Activated naive CD4-positive, alpha-beta T cell treated with anti-CD3 and anti-CD28 coated beads, Interleukin-2, amount 50 U/mL, for 24 hours (primary cell): Measurements from ENCODE around the gene RC3H2.
"Not testable (repeated sequence)": the region's sequence is repeated elsewhere in the genome, so short reads cannot be mapped to it uniquely, and the experiment has no call there.

ENCODE experiments used
- H3K27ac Mint-ChIP-seq: one replicate; pipeline ENCODE4 v1.8.0; 2021; ENCODE audit warnings: mild to moderate bottlenecking, mixed read lengths
- H3K27me3 Mint-ChIP-seq: one replicate; pipeline ENCODE4 v1.8.0; 2021; ENCODE audit warnings: mixed read lengths
- H3K36me3 Mint-ChIP-seq: one replicate; pipeline ENCODE4 v1.8.0; 2021; ENCODE audit warnings: mixed read lengths
- H3K4me1 Mint-ChIP-seq: one replicate; pipeline ENCODE4 v1.8.0; 2021; ENCODE audit warnings: mixed read lengths
- H3K4me3 Mint-ChIP-seq: one replicate; pipeline ENCODE4 v1.8.0; 2021; ENCODE audit warnings: mild to moderate bottlenecking, mixed read lengths
- H3K9me3 Mint-ChIP-seq: one replicate; pipeline ENCODE4 v1.8.0; 2021; ENCODE audit warnings: mixed read lengths

Gene RC3H2

DNA sequence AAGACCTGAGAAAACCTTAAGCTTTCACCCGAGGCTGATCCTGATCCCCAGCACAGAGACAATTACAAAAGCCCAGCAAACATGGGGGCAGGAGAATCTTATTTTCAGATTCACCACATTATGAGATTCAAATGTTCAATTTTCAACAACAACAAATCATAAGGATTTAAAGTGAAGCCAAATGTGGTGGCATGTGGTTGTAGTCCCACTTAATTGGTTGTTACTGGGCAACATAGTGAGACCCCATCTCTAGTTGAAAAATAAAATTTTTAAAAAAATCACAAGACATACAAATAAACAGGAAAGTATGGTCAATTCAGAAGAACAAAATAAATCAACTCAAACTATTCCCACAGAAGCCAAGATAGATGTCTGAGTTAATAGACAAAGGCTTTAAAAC lies 31.7 kb upstream of the RC3H2 start:
- Mint-ChIP-seq H3K27ac (no peak overlapping the region), H3K4me3 (no peak overlapping the region), H3K36me3 (peaks cover 5% of the 10 kb centered on the region), H3K27me3 (no peaks in the 10 kb centered on the region), H3K9me3 (no peaks in the 10 kb centered on the region), H3K4me1 (peaks cover 42% of the 10 kb centered on the region)

DNA sequence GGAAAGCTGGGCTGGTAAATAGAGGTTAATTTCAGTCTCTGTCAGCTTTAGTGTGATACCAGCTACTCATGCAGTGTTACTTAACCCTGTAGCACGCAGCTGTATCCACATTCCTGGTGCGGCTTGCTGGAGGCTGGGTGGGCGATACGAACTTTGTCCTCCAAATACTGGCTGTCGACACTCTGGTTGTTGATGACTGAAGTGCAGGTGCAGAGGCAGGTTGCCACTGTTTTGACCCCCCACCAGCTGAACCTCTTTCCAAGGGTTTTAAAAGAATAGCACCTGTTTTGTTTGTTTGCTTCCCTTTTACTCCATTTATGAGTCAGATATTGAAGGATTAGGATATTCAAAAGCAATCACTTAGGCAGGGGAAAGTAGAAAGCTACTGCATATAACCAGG lies 31.3 kb upstream of the RC3H2 start:
- H3K36me3 Mint-ChIP-seq = peaks cover 5% of the 10 kb centered on the region
- no peaks in the 10 kb centered on the region for H3K9me3 Mint-ChIP-seq

DNA sequence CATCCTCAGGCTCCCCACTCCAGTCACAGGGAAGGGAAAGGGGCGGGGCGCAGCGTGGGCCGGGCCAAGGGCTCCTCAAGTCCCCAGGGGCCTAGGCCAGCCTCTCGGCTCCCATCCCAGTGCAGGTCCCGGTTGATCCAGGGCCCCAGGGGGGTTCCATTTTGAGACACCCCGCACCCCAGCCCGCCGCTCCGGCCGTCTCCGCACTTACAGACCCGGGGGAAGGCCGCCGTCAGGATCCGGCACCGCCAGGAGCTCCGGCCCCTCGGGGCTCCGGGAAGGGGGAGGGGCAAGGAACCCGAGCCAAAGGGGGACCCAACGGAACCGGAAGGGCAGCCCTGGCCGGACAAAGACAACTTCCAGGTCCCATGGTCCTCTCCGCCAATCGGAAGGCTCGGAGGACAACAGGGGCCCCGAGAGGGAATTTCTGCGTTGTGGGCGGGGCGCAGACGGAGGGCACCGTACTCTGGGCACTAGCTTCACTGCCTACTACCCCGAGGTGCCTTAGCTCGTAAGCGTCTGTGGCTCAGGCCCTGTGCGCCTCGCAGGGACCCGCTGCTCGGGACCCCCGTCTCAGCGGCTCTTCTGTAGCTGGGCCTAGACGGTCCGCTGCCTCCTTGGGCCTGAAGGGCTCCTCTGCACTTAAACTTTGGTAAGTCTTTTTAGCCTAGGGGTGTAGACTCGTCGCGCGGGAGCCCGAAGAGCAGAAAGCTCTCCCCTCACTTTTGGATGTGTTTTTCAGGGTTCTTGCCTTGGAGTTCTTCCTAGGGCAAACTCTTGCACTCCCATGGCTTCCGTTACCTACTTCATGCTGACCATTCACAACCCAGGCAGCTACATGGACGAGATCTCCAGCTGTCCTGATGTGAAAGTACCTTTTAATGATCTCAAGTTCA lies 26.3 kb upstream of the RC3H2 start, which contains the start of gene ZBTB26:
ZBTB26 (minus strand) TSS at position 287 of the 896 bp plus-strand sequence. CDS start 11,578 bp downstream, outside the sequence.
- Mint-ChIP-seq H3K36me3 (no peaks in the 10 kb centered on the region), H3K27ac (peak within 1 kb of the TSS; percentile 96), H3K9me3 (no peaks in the 10 kb centered on the region), H3K4me3 (no peak within 1 kb of the TSS), H3K27me3 (no peaks in the 10 kb centered on the region), H3K4me1 (peaks cover 27% of the 10 kb centered on the region)

More for the DNA sequence above, 31.3 kb upstream of the RC3H2 start:
- no peaks in the 10 kb centered on the region for H3K27me3 Mint-ChIP-seq
- H3K4me1 Mint-ChIP-seq = peaks cover 40% of the 10 kb centered on the region
- no peak overlapping the region for H3K27ac Mint-ChIP-seq
- no peak overlapping the region for H3K4me3 Mint-ChIP-seq

DNA sequence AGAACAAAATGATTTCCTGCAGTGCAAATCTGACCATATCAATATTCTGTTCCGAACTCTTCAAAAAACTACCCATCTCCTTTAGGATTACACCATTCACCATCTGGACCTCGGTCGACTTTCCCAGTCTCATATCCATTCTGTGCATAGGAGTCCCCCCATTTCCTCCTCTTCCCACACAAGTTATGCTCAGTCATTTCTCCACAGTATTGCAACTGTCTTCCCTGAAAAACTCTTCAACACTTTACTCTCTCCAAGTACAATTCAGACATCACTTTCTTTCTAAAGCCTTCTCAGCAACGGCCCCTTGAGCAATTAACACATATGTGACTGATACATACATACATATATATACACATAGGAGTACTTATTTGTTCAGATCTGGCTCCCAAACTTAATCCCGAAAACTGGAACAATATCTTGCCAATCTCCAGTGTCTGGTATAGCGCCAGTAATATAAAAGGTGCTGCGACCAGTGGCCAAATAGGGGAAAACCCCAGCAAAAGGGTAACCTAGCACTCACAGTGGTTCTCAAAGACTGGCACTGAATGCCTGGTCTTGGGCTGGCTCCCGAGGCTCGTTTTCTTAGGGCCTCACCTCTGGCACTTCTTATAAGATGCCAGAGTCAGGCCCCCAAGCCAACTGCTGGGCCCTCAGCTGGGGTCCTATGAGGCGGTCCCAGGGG lies 25.5 kb upstream of the RC3H2 start:
- H3K27ac Mint-ChIP-seq = peak overlapping the region; percentile 15
- no peaks in the 10 kb centered on the region for H3K9me3 Mint-ChIP-seq
- H3K27me3 Mint-ChIP-seq = no peaks in the 10 kb centered on the region
- H3K36me3 Mint-ChIP-seq = no peaks in the 10 kb centered on the region
- peaks cover 21% of the 10 kb centered on the region for H3K4me1 Mint-ChIP-seq
- H3K4me3 Mint-ChIP-seq = no peak overlapping the region

DNA sequence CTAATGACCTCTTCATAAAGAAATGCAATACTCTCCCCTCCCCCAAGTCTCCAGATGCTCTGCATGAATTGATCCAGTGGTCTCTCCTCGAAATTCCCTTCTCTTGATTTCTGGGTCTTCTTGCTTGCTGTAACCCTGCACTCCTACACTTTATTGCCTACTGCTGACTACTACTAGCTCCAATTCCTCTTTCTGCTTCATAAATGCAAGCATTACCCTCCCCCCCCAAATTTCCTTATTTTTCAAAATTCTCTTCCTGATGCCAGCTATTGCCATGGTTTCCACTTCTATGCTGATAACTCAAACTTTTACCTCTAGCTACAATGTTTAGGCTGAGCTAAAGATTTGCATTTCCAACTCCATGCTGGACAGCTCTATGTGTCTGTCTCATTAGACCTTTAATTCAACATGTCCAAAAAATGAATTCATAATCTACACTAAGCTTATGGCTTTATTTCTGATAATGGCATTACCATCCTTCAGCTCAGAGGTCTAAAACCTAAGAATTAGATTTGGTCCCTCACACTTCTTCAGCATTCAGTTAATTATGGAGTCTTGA lies 24.7 kb upstream of the RC3H2 start:
- no peak overlapping the region for H3K27ac Mint-ChIP-seq

DNA sequence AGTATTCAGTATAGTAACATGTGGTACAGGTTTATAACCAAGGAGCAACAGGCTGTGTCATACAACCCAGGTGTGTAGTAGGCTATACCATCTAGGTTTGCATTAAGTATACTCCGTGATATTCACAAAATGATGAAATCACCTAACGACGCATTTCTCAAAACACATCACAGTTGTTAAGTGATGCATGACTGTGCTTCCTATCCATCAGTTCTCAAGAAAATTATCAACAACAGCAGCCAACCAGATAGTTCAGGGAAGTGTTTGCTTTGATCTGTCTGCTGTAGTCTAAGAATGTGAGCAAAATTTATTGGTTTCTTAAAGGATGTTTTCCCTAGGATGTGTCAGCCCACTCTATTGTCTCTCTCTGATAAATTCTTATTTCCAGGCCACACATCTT lies 18.8 kb upstream of the RC3H2 start:
- no peak overlapping the region for H3K4me3 Mint-ChIP-seq

More for the DNA sequence above, 24.7 kb upstream of the RC3H2 start:
- no peaks in the 10 kb centered on the region for H3K27me3 Mint-ChIP-seq
- H3K4me1 Mint-ChIP-seq = peaks cover 17% of the 10 kb centered on the region
- H3K9me3 Mint-ChIP-seq = no peaks in the 10 kb centered on the region
- no peak overlapping the region for H3K4me3 Mint-ChIP-seq
- H3K36me3 Mint-ChIP-seq = no peaks in the 10 kb centered on the region

DNA sequence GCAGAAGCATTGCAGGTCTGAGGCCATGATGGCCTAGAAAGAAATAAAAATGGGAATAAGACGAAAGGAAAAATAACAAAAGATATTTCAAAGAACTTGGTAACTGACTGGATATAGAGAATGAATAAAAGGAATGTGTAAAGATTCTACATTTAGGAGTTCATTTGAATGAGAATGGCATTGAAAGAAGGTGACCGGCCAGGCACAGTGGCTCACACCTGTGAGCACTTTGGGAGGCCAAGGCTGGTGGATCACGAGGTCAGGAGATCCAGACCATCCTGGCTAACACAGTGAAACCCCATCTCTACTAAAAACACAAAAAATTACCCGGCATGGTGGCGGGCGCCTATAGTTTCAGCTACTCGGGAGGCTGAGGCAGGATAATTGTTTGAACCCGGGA lies 17.6 kb upstream of the RC3H2 start:
- Mint-ChIP-seq H3K4me1 (no peaks in the 10 kb centered on the region), H3K36me3 (peaks cover 3% of the 10 kb centered on the region), H3K27me3 (no peaks in the 10 kb centered on the region), H3K27ac (no peak overlapping the region), H3K9me3 (no peaks in the 10 kb centered on the region), H3K4me3 (no peak overlapping the region)

More for the DNA sequence above, 18.8 kb upstream of the RC3H2 start:
- H3K27me3 Mint-ChIP-seq = no peaks in the 10 kb centered on the region
- H3K36me3 Mint-ChIP-seq = peaks cover 3% of the 10 kb centered on the region
- H3K27ac Mint-ChIP-seq = no peak overlapping the region
- no peaks in the 10 kb centered on the region for H3K4me1 Mint-ChIP-seq
- no peaks in the 10 kb centered on the region for H3K9me3 Mint-ChIP-seq

DNA sequence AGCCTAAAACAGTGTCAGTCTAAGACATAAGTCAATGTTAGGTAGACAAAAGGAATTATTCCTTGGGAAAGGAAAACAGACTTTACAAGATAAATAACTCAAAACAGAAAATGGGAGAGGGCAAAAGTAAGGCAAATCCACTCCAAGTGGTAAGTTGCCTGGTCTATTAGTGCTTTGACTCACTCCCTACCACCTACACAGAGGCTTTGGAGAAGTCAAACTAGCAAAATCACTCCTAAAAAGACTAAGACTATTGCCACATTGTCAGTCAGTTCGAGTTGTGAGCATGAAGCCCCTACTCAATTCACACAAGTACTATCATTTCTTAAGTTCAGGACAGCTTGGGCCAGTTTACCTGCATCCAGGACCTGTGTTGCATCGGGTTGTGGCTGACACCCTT lies 13.2 kb upstream of the RC3H2 start:
- no peaks in the 10 kb centered on the region for H3K4me1 Mint-ChIP-seq
- no peaks in the 10 kb centered on the region for H3K27me3 Mint-ChIP-seq
- peaks cover 3% of the 10 kb centered on the region for H3K36me3 Mint-ChIP-seq
- H3K27ac Mint-ChIP-seq = no peak overlapping the region
- H3K9me3 Mint-ChIP-seq = no peaks in the 10 kb centered on the region
- H3K4me3 Mint-ChIP-seq = no peak overlapping the region

DNA sequence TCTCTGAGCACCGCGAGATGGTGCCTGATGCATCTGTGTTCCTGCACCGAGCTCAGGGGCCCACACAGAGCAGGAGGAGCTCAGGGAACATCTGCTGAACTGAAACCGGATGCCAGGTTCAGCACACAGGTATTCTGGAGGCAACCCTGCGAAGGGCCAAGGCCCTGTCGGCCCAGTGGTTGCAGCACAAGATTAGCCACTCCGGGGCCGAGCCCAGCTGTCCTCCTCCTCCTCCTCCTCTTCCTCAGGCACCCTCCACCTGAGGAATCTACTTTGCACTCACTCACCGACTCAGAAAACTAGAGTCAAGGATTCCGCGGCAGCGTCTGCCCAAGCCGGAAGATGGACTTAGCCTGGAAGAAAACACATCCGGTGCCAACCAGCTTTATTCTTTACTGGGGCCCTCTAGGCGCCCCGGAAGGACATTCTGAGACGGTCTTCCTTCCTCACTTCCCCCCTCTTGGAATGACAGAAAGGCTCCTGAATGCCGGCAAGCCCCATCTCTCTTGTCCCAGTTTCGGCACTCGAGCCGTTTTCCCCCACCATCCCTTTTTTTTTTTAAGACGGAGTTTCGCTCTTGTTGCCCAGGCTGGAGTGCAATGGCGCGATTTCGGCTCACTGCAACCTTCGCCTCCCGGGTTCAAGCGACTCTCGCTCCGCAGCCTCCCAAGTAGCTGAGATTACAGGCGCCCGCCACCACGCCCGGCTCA lies 8.0 kb upstream of the RC3H2 start, which contains the start of gene ZBTB6:
ZBTB6 (minus strand) TSS at position 360 of the 710 bp plus-strand sequence. CDS start 1,251 bp downstream, outside the sequence.
- Mint-ChIP-seq H3K27ac (peak within 1 kb of the TSS; percentile 98), H3K27me3 (no peaks in the 10 kb centered on the region), H3K4me1 (peaks cover 42% of the 10 kb centered on the region), H3K4me3 (peak within 1 kb of the TSS; percentile 98), H3K36me3 (peaks cover 15% of the 10 kb centered on the region), H3K9me3 (no peaks in the 10 kb centered on the region)

DNA sequence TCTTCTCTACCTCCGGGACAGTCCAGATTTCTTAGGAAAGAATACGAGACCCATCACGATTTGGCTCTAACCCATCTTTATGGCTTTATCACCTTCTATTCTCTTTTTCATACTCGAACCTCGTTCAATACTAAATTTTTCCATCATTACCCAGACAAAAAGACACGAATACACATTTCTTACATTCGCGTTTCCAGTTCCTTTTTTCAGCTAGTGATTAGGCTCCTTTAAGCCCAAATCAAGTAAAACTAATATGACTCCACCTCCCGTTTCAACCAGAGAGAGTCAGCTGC lies 7.5 kb upstream of the RC3H2 start:
- peaks cover 16% of the 10 kb centered on the region for H3K36me3 Mint-ChIP-seq
- no peaks in the 10 kb centered on the region for H3K27me3 Mint-ChIP-seq
- no peaks in the 10 kb centered on the region for H3K9me3 Mint-ChIP-seq
- peak overlapping the region; percentile 98 for H3K27ac Mint-ChIP-seq
- peaks cover 43% of the 10 kb centered on the region for H3K4me1 Mint-ChIP-seq
- H3K4me3 Mint-ChIP-seq = peak overlapping the region; percentile 98

DNA sequence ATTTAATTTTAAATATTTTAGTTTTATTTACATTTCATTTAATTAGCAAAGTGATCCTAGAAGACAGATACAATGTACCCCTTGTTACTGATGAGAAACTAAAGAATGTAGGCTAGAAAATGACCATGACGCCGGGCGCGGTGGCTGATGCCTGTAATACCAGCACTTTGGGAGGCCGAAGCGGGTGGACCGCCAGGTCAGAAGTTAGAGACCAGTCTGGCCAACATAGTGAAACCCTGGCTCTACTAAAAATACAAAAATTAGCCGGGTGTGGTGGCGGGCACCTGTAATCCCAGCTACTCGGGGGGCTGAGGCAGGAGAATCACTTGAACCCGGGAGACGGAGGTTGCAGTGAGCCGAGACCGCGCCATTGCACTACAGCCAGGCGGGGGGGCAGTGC lies 963 bp upstream of the RC3H2 start:
- H3K4me1 Mint-ChIP-seq = peaks cover 45% of the 10 kb centered on the region
- H3K4me3 Mint-ChIP-seq, H3K36me3 Mint-ChIP-seq, H3K9me3 Mint-ChIP-seq, H3K27me3 Mint-ChIP-seq, H3K27ac Mint-ChIP-seq: not testable (repeated sequence)

DNA sequence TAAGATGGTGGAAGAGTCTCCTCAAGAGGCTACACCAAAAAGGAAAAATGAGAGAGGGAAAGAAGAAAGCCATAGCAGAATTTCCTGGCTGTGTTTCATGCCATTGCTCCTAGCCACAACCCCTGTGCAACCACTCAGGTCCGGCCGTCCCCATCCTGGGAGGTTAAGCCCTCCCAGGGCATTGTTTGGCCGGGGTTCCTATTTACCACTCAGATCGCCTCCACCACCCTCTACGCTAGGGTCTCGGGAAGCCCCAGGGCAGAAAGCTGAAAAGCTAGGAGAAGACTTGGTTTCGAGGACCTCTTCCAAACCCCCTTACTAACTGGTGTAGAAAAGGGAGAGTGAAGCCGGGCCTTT lies 715 bp downstream of the RC3H2 start:
- peak overlapping the region; percentile 95 for H3K4me3 Mint-ChIP-seq
- H3K27ac Mint-ChIP-seq = peak overlapping the region; percentile 95
- H3K4me1 Mint-ChIP-seq = peaks cover 46% of the 10 kb centered on the region
- peaks cover 3% of the 10 kb centered on the region for H3K36me3 Mint-ChIP-seq
- H3K27me3 Mint-ChIP-seq = no peaks in the 10 kb centered on the region
- no peaks in the 10 kb centered on the region for H3K9me3 Mint-ChIP-seq

DNA sequence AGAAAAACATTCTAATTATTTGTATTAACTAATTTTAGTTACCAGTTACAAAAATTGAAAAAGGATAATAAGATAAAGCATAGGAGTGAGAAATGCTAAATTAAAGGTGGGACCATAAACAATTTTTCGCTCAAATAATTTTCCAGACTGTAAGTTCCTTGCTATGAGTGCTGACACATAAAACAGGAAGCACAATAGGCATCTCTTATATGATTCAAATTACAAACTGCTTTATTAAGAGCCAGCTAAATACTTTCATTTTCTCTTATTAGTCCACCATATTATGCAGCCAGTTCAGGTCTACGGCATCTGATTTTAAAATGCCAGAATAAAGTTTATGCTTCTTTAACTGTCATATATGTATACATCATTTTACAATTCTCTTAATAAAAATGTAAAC lies 4.4 kb downstream of the RC3H2 start:
- Mint-ChIP-seq H3K4me1 (peaks cover 58% of the 10 kb centered on the region), H3K36me3 (peaks cover 2% of the 10 kb centered on the region), H3K27me3 (no peaks in the 10 kb centered on the region), H3K4me3 (peak overlapping the region; percentile 51), H3K27ac (no peak overlapping the region), H3K9me3 (no peaks in the 10 kb centered on the region)

DNA sequence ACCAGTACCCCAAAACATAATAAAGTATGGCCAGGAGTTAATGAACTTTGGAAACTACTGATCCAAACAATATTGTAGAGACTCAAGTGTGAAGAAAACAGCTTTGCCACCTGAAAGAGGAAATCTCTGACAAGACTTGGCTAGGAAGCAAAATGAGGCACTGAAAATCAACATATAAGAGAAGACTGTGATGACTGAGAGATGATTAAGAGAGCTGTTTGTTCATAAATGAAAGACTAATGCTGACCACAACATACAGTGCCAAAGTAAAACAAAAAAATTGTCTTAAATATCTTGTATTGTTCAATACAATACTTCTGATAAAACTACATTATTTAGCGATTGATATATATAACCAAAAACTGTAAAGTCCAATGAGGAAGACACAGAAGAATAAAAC lies 7.2 kb downstream of the RC3H2 start:
- no peaks in the 10 kb centered on the region for H3K9me3 Mint-ChIP-seq
- H3K27me3 Mint-ChIP-seq = no peaks in the 10 kb centered on the region
- H3K4me1 Mint-ChIP-seq = peaks cover 49% of the 10 kb centered on the region
- peaks cover 4% of the 10 kb centered on the region for H3K36me3 Mint-ChIP-seq
- no peak overlapping the region for H3K4me3 Mint-ChIP-seq
- H3K27ac Mint-ChIP-seq = peak overlapping the region; percentile 85

DNA sequence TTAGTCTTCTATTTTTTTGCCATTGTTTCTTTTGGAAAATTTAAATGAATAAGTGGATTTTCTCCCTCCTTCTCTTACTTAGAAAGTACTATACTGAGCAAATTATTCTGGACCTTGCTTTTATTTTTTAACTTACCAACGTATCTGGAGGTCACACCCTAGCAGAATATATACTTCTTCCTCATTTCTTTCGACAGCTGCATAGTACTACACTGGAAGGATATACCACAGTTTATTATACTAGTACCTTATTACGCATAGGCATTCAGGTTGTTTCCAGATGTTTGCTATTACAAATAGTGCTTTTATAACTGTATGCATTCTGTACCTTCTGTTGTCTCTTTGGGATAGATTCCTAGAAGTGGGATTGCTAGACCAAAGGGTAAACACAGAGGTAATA lies 16.7 kb downstream of the RC3H2 start:
- H3K4me3 Mint-ChIP-seq = no peak overlapping the region
- H3K27ac Mint-ChIP-seq = no peak overlapping the region
- no peaks in the 10 kb centered on the region for H3K9me3 Mint-ChIP-seq
- no peaks in the 10 kb centered on the region for H3K27me3 Mint-ChIP-seq
- H3K4me1 Mint-ChIP-seq = no peaks in the 10 kb centered on the region
- H3K36me3 Mint-ChIP-seq = peaks cover 8% of the 10 kb centered on the region
